Rectal smooth muscle tissue (tissue), 1 donor: ENCODE results near the gene C3orf70.

ENCODE experiments used
- H3K27ac ChIP-seq: one replicate; pipeline ENCODE4 v1.7.0; 2013; ENCODE audit warnings: low read depth, low read length, inconsistent platforms
- H3K27me3 ChIP-seq: one replicate; pipeline ENCODE4 v1.7.0; 2013; ENCODE audit warnings: low read length; ENCODE audit not compliant: control insufficient read depth, insufficient read depth
- H3K36me3 ChIP-seq: one replicate; pipeline ENCODE4 v1.7.0; 2013; ENCODE audit warnings: low read length; ENCODE audit not compliant: control insufficient read depth, insufficient read depth
- H3K4me1 ChIP-seq: one replicate; pipeline ENCODE4 v1.7.0; 2013; ENCODE audit warnings: low read length; ENCODE audit not compliant: control insufficient read depth, insufficient read depth
- H3K4me3 ChIP-seq: one replicate; pipeline ENCODE4 v1.7.0; 2013; ENCODE audit warnings: low read length
- H3K9ac ChIP-seq: one replicate; pipeline ENCODE4 v1.7.0; 2013; ENCODE audit warnings: low read length

C3orf70 gene

GRCh38 chr3:185058796-185059195 lies 94.1 kb downstream of the C3orf70 start:
- Histone ChIP-seq H3K27me3 (no peaks in the 10 kb centered on the region), H3K27ac (no peak overlapping the region), H3K36me3 (peaks cover 3% of the 10 kb centered on the region), H3K4me3 (no peak overlapping the region), H3K4me1 (no peaks in the 10 kb centered on the region), H3K9ac (no peak overlapping the region)

- H3K4me3 ChIP-seq, result no peak overlapping the region
- H3K27me3 ChIP-seq, result no peaks in the 10 kb centered on the region
- H3K9ac ChIP-seq, result no peak overlapping the region
- H3K36me3 ChIP-seq, result peaks cover 3% of the 10 kb centered on the region
- no peak overlapping the region for H3K27ac ChIP-seq
- no peaks in the 10 kb centered on the region for H3K4me1 ChIP-seq
Measured at GRCh38 chr3:185057829-185058228, 95.0 kb downstream of the C3orf70 start.

- no peak overlapping the region for H3K4me3 ChIP-seq
- H3K9ac ChIP-seq, result no peak overlapping the region
- H3K36me3 ChIP-seq, result peaks cover 3% of the 10 kb centered on the region
- no peaks in the 10 kb centered on the region for H3K4me1 ChIP-seq
- H3K27ac ChIP-seq, result no peak overlapping the region
- H3K27me3 ChIP-seq, result no peaks in the 10 kb centered on the region
Measured at GRCh38 chr3:185056908-185057307, 96.0 kb downstream of the C3orf70 start.

- no peaks in the 10 kb centered on the region for H3K27me3 ChIP-seq
- H3K36me3 ChIP-seq, result peaks cover 17% of the 10 kb centered on the region
- H3K4me1 ChIP-seq, result no peaks in the 10 kb centered on the region
- no peak overlapping the region for H3K27ac ChIP-seq
- H3K9ac ChIP-seq, result no peak overlapping the region
- no peak overlapping the region for H3K4me3 ChIP-seq
Measured at GRCh38 chr3:185052631-185053030, 100.2 kb downstream of the C3orf70 start.

GRCh38 chr3:185051801-185052200 lies 101.1 kb downstream of the C3orf70 start:
- Histone ChIP-seq H3K4me3 (no peak overlapping the region), H3K9ac (no peak overlapping the region), H3K4me1 (no peaks in the 10 kb centered on the region), H3K36me3 (peaks cover 17% of the 10 kb centered on the region), H3K27ac (no peak overlapping the region), H3K27me3 (no peaks in the 10 kb centered on the region)

- Histone ChIP-seq H3K9ac (no peak overlapping the region), H3K4me3 (no peak overlapping the region), H3K4me1 (peaks cover 2% of the 10 kb centered on the region), H3K36me3 (peaks cover 17% of the 10 kb centered on the region), H3K27ac (no peak overlapping the region), H3K27me3 (no peaks in the 10 kb centered on the region)
Measured at GRCh38 chr3:185049710-185050109, 103.2 kb downstream of the C3orf70 start.

- H3K9ac ChIP-seq, result no peak overlapping the region
Measured at GRCh38 chr3:185046603-185047002, 106.3 kb downstream of the C3orf70 start.

GRCh38 chr3:185046164-185046515 lies 106.7 kb downstream of the C3orf70 start:
- no peak overlapping the region for H3K4me3 ChIP-seq
- no peak overlapping the region for H3K27ac ChIP-seq
- H3K27me3 ChIP-seq, result no peaks in the 10 kb centered on the region
- peaks cover 13% of the 10 kb centered on the region for H3K36me3 ChIP-seq
- no peak overlapping the region for H3K9ac ChIP-seq
- peaks cover 2% of the 10 kb centered on the region for H3K4me1 ChIP-seq

More at GRCh38 chr3:185046603-185047002, 106.3 kb downstream of the C3orf70 start:
- no peak overlapping the region for H3K27ac ChIP-seq
- H3K27me3 ChIP-seq, result no peaks in the 10 kb centered on the region
- H3K36me3 ChIP-seq, result peaks cover 14% of the 10 kb centered on the region
- H3K4me3 ChIP-seq, result no peak overlapping the region
- peaks cover 2% of the 10 kb centered on the region for H3K4me1 ChIP-seq

- no peak overlapping the region for H3K4me3 ChIP-seq
- H3K27ac ChIP-seq, result no peak overlapping the region
- no peaks in the 10 kb centered on the region for H3K27me3 ChIP-seq
- peaks cover 2% of the 10 kb centered on the region for H3K4me1 ChIP-seq
- H3K36me3 ChIP-seq, result no peaks in the 10 kb centered on the region
- H3K9ac ChIP-seq, result no peak overlapping the region
Measured at GRCh38 chr3:185042312-185043050, 110.4 kb downstream of the C3orf70 start.

GRCh38 chr3:185041540-185041939 lies 111.3 kb downstream of the C3orf70 start:
- peaks cover 2% of the 10 kb centered on the region for H3K4me1 ChIP-seq
- H3K27ac ChIP-seq, result no peak overlapping the region
- H3K27me3 ChIP-seq, result no peaks in the 10 kb centered on the region
- no peak overlapping the region for H3K9ac ChIP-seq
- H3K36me3 ChIP-seq, result no peaks in the 10 kb centered on the region
- H3K4me3 ChIP-seq, result no peak overlapping the region

GRCh38 chr3:185040425-185040824 lies 112.4 kb downstream of the C3orf70 start:
- no peaks in the 10 kb centered on the region for H3K4me1 ChIP-seq
- H3K27ac ChIP-seq, result no peak overlapping the region

GRCh38 chr3:185037801-185038200 lies 115.1 kb downstream of the C3orf70 start:
- H3K27ac ChIP-seq, result no peak overlapping the region
- H3K36me3 ChIP-seq, result no peaks in the 10 kb centered on the region
- H3K9ac ChIP-seq, result no peak overlapping the region
- H3K27me3 ChIP-seq, result no peaks in the 10 kb centered on the region
- H3K4me3 ChIP-seq, result no peak overlapping the region
- H3K4me1 ChIP-seq, result no peaks in the 10 kb centered on the region

More at GRCh38 chr3:185040425-185040824, 112.4 kb downstream of the C3orf70 start:
- Histone ChIP-seq H3K27me3 (no peaks in the 10 kb centered on the region), H3K4me3 (no peak overlapping the region), H3K9ac (no peak overlapping the region), H3K36me3 (no peaks in the 10 kb centered on the region)

- no peaks in the 10 kb centered on the region for H3K27me3 ChIP-seq
- H3K36me3 ChIP-seq, result no peaks in the 10 kb centered on the region
- no peak overlapping the region for H3K27ac ChIP-seq
- no peak overlapping the region for H3K4me3 ChIP-seq
- H3K9ac ChIP-seq, result no peak overlapping the region
- H3K4me1 ChIP-seq, result no peaks in the 10 kb centered on the region
Measured at GRCh38 chr3:185030951-185031350, 121.9 kb downstream of the C3orf70 start.
